HG03354 (cell line): ENCODE measurements around the gene VSX2.

Experiments
- ATAC-seq: cut with Tn5 transposase; IDR thresholded peaks from one replicate; pipeline ENCODE4 v1.9.1; 2021; ENCODE audit warnings: mild to moderate bottlenecking; ENCODE audit not compliant: unreplicated experiment, poor library complexity, severe bottlenecking

The VSX2 gene

GRCh38 chr14:74220991-74221390 is 18.3 kb upstream of the VSX2 start:
- ATAC-seq = no peak

DNA sequence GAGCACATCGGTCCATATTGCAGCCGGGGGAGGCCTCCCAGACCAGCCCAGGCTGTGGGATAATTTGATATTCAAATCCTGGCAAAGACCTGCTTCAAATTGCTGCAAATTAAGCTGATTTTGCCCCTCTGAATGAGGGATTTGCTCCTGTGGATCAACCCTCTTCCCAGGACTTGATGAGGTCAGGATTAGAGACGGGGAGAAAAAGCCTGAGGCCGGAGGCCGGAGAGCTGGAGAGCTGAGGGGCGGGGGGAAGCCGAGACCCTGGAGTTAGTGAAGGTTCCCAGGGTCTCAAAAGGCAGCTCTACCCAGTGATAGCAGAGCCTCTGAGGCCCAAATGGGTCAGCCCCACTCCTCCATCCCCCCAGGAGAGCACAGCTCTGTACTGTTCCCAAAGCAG is 17.5 kb upstream of the VSX2 start:
- ATAC-seq = no peak

GRCh38 chr14:74223016-74223415 is 16.2 kb upstream of the VSX2 start:
- ATAC-seq = no peak

- ATAC-seq = no peak
Measured at GRCh38 chr14:74231784-74232183, 7.5 kb upstream of the VSX2 start.

DNA sequence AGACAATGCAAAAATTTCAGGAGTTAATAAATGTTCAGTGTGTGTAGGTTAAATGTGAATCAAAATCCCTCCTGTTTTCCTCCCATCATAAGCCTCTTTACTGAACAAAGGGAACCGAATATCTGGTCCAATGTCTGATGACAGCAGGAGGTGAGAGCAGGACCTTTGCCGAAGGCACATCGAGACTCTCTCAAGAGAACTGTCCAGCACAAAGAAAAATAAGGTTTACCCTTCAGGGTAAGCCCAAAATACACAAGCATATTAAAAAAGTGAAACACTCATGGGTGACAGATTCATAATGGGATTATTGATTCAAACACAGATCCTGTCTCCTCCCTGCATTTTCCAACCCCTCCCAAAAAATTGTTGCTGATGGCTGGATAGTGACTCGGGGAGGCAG is 4.2 kb upstream of the VSX2 start:
- ATAC-seq = no peak

- ATAC-seq = no peak
Measured at GRCh38 chr14:74237441-74237840, 1.8 kb upstream of the VSX2 start.

DNA sequence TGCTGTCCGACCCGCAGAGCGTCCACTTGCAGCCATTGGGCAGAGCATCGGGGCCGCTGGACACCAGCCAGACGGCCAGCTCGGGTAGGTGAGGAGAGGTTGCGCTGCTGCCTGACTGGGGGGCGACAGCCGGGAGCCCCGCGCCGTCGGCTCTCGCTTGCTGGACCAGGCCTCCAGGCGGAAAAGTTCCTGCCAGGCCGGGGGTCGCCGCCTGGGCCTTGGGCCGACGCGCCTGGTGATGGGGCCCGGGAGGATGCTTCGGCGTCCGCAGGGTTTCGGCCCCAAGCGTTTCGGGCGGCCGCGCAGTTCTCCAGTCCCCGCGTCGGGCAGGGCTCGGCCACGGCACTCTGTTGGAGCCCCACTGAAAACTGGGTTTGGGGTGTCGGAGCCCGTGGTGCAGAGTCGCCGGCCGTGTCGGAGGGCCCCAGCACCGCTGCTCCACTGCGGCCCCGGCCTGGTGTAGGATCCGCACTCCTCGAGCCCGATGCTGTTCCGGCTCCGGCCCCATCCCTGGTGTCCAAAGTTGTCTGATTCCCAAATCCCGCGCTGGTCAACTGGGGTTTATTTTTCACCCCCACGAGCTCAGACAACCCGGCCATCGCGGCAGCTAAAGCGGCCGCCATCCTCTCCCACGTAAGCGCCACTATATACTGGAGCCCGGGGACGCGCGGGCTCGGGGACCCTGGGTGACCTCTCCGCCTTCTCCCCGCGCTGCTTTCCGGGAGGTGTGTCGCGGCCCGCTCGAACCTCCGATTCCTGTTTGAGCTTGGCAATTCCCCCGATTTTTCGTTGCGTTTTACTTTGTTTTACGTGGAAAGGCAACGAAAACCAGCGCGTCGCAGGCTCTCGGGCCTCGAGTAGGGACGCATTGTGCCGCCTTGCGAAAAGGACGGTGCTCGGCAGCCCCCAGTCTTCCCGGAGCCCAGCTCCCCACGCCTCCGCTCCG is 872 bp downstream of the VSX2 start:
- no peak for ATAC-seq

DNA sequence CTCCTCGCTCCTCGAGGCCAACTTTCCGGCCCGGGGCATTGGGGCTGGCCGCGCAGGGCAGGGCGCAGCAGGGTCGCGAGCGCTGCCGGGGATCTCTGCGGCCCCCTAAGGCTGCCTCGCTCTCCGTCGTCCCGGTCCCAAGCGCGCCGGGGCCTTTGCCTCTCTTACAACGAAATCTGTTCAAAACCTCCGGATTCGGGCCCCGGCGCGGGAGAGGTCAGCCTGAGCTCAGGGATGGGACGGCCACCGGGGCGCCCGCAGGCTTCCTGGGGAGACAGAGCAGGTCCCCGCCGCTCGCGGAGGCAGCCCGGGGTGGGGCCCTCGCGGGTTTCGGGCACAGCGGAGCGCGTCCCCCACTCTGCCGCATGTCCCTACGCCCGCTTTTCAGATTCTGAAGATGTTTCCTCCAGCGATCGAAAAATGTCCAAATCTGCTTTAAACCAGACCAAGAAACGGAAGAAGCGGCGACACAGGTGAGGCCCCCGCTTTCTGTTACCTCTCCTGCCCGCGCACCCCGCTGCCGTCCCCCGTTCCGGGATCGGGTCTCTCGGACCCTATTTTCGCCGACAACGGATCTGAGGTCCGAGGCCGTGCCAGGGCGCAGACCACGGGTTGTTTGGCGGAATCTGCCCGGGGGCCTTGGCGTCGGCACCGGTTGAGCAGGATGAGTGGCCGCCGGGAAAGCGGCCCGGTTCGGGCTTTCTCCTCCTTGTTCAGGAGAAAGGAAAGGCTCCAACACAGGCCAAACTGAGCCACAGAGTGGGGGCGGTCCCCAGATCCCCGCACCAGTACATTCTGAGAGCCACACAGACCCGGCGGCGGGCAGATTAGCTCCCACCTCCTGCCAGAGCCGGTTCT is 1.8 kb downstream of the VSX2 start:
- no peak for ATAC-seq

GRCh38 chr14:74241652-74242017 is 2.4 kb downstream of the VSX2 start:
- ATAC-seq = no peak

DNA sequence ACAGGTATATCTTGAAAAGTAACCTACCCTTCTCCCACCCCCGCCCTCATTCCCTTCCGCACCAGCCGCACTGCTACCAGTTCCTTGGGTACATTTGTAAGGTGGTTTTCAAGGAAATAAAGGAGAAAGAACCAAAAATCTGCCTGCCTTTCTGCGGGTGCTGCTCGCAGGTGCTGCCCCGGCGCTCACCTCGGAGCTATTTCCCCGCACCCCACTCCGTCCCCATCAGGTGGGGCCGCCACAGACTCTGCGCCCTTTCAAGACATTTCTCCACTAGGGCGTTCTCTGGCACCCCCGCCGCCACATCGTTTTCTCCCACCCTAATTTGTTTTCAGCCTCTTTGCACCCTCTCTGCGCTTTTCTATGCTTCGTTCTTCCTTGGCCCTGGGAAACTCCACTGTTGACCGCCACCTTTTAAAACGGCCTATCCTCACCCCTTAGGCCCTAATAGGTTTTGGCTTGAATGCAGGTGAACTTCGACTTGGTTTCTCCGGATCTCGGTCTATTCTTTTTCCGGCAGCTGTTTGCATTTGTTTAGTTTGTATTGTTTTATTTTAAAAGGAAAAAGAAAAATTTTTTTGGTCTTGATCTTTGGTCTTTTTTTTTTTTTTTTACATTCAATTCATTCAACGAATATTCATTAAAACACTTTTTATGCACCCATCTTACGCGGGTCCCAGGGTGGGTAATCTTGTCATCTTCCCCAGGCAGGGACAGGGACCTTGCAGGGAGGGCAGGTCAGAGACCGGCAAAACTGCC is 3.0 kb downstream of the VSX2 start:
- no peak for ATAC-seq

DNA sequence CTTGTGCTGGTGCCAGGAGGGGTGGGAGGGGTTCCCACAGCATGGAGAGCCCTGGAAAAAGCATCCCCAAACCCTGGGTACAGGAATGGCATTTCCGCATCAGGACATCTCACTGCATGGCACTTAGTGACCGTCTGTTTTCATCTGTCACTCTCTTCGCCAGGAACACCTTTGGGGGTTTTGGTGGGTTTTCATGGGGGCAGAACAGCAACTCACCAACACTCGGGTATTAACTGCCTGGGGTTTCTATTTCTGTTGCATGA is 3.5 kb downstream of the VSX2 start:
- no peak for ATAC-seq

- ATAC-seq = no peak
Measured at GRCh38 chr14:74243051-74243450, 3.8 kb downstream of the VSX2 start.

GRCh38 chr14:74244115-74244514 is 4.9 kb downstream of the VSX2 start:
- ATAC-seq = no peak

DNA sequence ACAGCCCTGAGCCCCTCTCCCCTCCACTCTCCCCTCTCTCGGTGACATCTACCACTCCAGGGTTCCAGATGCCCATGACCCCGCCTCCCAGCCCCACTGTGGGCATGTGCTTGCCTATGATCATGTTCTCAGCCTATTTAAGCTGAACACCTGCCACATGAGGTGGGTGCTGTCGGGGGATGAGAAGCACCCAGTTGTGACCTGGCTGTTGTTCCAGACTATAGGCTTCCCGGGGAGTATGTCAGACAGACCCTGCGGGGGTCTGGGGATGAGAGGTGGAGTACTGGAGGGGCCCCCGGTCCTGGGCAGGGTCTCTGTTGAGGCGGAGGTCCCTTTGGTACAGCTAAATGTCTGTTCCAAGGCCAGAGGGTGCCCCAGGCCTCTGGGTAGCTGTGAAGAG is 6.0 kb downstream of the VSX2 start:
- ATAC-seq = no peak

DNA sequence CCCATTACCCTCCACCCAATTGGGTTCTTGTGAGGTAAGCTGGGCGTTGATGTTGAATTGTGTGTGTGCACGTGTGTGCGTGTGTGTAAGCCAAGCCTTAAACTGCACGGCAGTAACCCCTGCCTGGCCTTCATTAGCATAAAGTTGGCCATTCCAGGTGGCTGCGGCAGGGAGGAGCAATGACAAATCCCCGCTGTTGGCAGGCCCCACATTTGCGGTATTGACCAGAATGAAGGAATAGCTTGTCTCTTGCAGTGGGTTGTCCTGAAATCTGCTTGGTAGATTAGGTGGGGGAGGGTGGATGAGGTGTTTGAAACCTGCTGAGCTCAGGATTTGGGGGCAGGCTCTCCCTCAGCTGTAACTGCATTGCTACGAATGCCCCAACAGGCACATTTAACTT is 7.3 kb downstream of the VSX2 start:
- ATAC-seq = no peak

GRCh38 chr14:74248017-74248416 is 8.8 kb downstream of the VSX2 start:
- ATAC-seq = no peak

- no peak for ATAC-seq
Measured at GRCh38 chr14:74249433-74250375, 10.5 kb downstream of the VSX2 start.

DNA sequence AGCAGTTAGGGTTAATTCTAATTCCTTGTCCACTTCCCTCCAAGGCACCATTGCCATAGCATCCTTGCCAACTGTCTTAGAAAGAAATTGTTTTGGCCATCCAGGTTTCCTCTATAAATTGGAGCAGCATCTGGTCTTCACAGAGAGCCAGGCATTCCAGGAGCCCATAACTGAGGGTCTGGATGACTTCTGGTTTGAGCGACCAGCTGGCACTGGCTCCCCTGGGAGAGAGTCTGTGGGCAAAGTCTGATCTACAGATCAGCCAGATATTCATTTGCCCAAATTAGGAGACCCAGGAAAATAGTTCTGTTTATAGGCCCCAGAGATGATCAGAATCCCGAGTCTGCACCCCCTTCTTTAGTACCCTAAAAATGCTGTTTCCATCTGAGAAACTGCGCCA is 16.0 kb downstream of the VSX2 start:
- ATAC-seq = no peak
